Vagina (tissue), 2 donors: ENCODE data around the gene FDXACB1. TPM values are rescaled to one million over a fixed set of nuclear protein-coding genes. Genes with fewer than 3 reads are reported as not detected.
A peak's percentile ranks its signal among the peaks of the same experiment; 100 is the strongest.

ENCODE experiments used
- DNase-seq, 2 donors: peaks; one replicate each; pipeline ENCODE4 v3.0.0-alpha.2; 2017; ENCODE audit errors: extremely low spot score in 2 of 2
- H3K27ac ChIP-seq: fragments of 200-600 bp; sonication (generic); one replicate; pipeline ENCODE4 v1.5.1; 2019
- H3K27me3 ChIP-seq: fragments of 200-600 bp; sonication (generic); one replicate; pipeline ENCODE4 v1.5.1; 2019
- H3K36me3 ChIP-seq, 2 donors: fragments of 200-600 bp; sonication (generic); one replicate each; pipeline ENCODE4 v1.5.1; 2017 to 2019
- H3K4me1 ChIP-seq: fragments of 200-600 bp; sonication (generic); one replicate; pipeline ENCODE4 v1.5.1; 2019
- H3K4me3 ChIP-seq, 2 donors: fragments of 200-600 bp; sonication (generic); 1 replicate in 1 of 2; 2 replicates in 1 of 2; pipeline ENCODE4 v1.5.1; 2016 to 2019
- H3K9me3 ChIP-seq: fragments of 200-600 bp; sonication (generic); one replicate; pipeline ENCODE4 v1.5.1; 2019
- CTCF ChIP-seq, 3 experiments: fragments of 450-650 bp in 2 of 3; fragments of 200-600 bp in 1 of 3; sonication (generic) in 1 of 3; IDR thresholded peaks; one replicate each; pipeline ENCODE4 v1.5.1; 2017 to 2019; ENCODE audit warnings: antibody characterized with exemption in 3 of 3, mild to moderate bottlenecking in 2 of 3, moderate library complexity in 2 of 3
- POLR2A ChIP-seq, 2 donors: fragments of 450-650 bp; IDR thresholded peaks; one replicate each; pipeline ENCODE4 v1.6.1; 2017; ENCODE audit warnings: antibody characterized with exemption in 2 of 2, mild to moderate bottlenecking in 2 of 2, moderate library complexity in 2 of 2
- POLR2AphosphoS5 ChIP-seq, 2 donors: sonication (generic); formaldehyde crosslinking; IDR thresholded peaks; one replicate each; pipeline ENCODE4 v1.9.0; 2017; ENCODE audit warnings: antibody characterized with exemption in 2 of 2, mild to moderate bottlenecking in 2 of 2, low read depth in 1 of 2; ENCODE audit not compliant: insufficient read depth in 1 of 2
- intact Hi-C: fragments of 100-400 bp; cut with DNase I; formaldehyde crosslinking; loops from one replicate; pipeline ENCODE4 v1.15.1; 2023
- total RNA-seq: library from RNA; depleted of rRNA; stranded (reverse); fragments of >200 nt; gene quantifications from one replicate; pipeline ENCODE4 v1.2.3, GENCODE V29; 2016

The FDXACB1 gene
- total RNA-seq, 1 donor from 2014 or later, result not detected

GRCh38 chr11:111923351-111923788, 44.4 kb upstream of the FDXACB1 start:
- Histone ChIP-seq H3K27me3 (no peaks in the 10 kb centered on the region), H3K4me1 (peaks cover 39% of the 10 kb centered on the region), H3K9me3 (no peaks in the 10 kb centered on the region), H3K36me3 (no peaks in the 10 kb centered on the region), H3K4me3 (no peak overlapping the region), H3K27ac (peak overlapping the region; percentile 89)
- intact Hi-C loops, result loop anchor here (10.0 kb wide), 1 partner anchor 49 kb away; the partner anchor contains the start of genes ALG9, CFAP68 and FDXACB1
- TF ChIP-seq POLR2AphosphoS5 (IDR thresholded peaks at IDR 0.05; ENCODE audit: insufficient read depth in 1 of 2, low read depth in 1 of 2) (no peak), POLR2A (IDR thresholded peaks at IDR 0.05) (no peak), CTCF (IDR thresholded peaks at IDR 0.05) (no peak)
- DNase-seq, result no peak

GRCh38 chr11:111922803-111923202, 43.8 kb upstream of the FDXACB1 start:
- DNase-seq, result no peak
- Histone ChIP-seq H3K4me3 (no peak overlapping the region), H3K27ac (peak overlapping the region; percentile 89), H3K9me3 (no peaks in the 10 kb centered on the region), H3K4me1 (peaks cover 39% of the 10 kb centered on the region), H3K36me3 (no peaks in the 10 kb centered on the region), H3K27me3 (no peaks in the 10 kb centered on the region)
- TF ChIP-seq CTCF (IDR thresholded peaks at IDR 0.05) (no peak), POLR2AphosphoS5 (IDR thresholded peaks at IDR 0.05; ENCODE audit: insufficient read depth in 1 of 2, low read depth in 1 of 2) (peak in 1 of 2 donors; percentile 96), POLR2A (IDR thresholded peaks at IDR 0.05) (no peak)
- intact Hi-C loops, result loop anchor here (10.0 kb wide), 1 partner anchor 48 kb away; the partner anchor contains the start of genes ALG9, CFAP68 and FDXACB1

DNA sequence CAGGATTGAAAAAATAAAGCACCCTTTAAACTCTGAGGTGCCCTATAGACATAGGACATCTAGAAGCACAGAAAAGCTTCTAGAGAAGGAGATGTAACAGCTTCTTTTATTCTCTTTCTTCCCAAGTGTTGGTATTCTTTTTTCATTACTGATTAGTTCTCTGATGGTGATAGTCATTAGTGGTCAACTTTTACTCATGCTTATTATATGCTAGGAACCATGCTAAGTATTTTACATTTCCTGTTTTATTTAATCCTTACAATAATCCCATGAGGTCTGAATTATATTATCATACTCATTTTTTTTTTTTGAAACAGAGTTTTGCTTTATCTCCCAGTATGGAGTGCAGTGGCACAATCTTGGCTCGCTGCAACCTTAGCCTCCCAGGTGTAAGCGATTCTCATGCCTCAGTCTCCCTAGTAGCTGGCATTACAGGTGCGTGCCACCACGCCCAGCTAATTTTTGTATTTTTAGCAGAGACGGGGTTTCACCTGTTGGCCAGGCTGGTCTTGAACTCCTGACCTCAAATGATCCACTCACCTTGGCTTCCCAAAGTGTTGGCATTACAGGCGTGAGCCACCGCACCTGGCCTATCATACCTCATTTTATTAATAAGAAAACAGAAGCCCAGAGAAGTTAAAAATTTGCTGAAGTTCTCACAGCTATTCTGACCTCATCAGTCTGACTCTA, 42.7 kb upstream of the FDXACB1 start:
- no peak overlapping the region for H3K27ac ChIP-seq
- no peaks in the 10 kb centered on the region for H3K36me3 ChIP-seq
- H3K4me3 ChIP-seq, result no peak overlapping the region
- H3K27me3 ChIP-seq, result no peaks in the 10 kb centered on the region
- no peaks in the 10 kb centered on the region for H3K9me3 ChIP-seq
- H3K4me1 ChIP-seq, result peaks cover 33% of the 10 kb centered on the region
- no peak for DNase-seq
- intact Hi-C loops, result loop anchor here (10.0 kb wide), 1 partner anchor 47 kb away; the partner anchor contains the start of genes ALG9, CFAP68 and FDXACB1
- TF ChIP-seq CTCF (IDR thresholded peaks at IDR 0.05) (no peak), POLR2AphosphoS5 (IDR thresholded peaks at IDR 0.05; ENCODE audit: insufficient read depth in 1 of 2, low read depth in 1 of 2) (no peak), POLR2A (IDR thresholded peaks at IDR 0.05) (no peak)

GRCh38 chr11:111920908-111921307, 41.9 kb upstream of the FDXACB1 start:
- no peaks in the 10 kb centered on the region for H3K36me3 ChIP-seq
- H3K9me3 ChIP-seq, result no peaks in the 10 kb centered on the region
- TF ChIP-seq CTCF (IDR thresholded peaks at IDR 0.05) (no peak), POLR2A (IDR thresholded peaks at IDR 0.05) (no peak), POLR2AphosphoS5 (IDR thresholded peaks at IDR 0.05; ENCODE audit: insufficient read depth in 1 of 2, low read depth in 1 of 2) (no peak)
- no peak for DNase-seq
- H3K27ac ChIP-seq, result no peak overlapping the region
- intact Hi-C loops, result loop anchor here (10.0 kb wide), 1 partner anchor 46 kb away; the partner anchor contains the start of genes ALG9, CFAP68 and FDXACB1
- H3K4me1 ChIP-seq, result peaks cover 27% of the 10 kb centered on the region
- no peak overlapping the region for H3K4me3 ChIP-seq
- H3K27me3 ChIP-seq, result no peaks in the 10 kb centered on the region
